ENCODE results near the gene LRIT1. TPM values are rescaled to one million over a fixed set of nuclear protein-coding genes. Genes with fewer than 3 reads are reported as not detected.
"Not testable (repeated sequence)": the region's sequence is repeated elsewhere in the genome, so short reads cannot be mapped to it uniquely, and the experiment has no call there.

The LRIT1 gene
- total and polyA plus RNA-seq, 3 donors from 2014 or later = 4.0 to 12.8 (median 6.6) TPM

DNA sequence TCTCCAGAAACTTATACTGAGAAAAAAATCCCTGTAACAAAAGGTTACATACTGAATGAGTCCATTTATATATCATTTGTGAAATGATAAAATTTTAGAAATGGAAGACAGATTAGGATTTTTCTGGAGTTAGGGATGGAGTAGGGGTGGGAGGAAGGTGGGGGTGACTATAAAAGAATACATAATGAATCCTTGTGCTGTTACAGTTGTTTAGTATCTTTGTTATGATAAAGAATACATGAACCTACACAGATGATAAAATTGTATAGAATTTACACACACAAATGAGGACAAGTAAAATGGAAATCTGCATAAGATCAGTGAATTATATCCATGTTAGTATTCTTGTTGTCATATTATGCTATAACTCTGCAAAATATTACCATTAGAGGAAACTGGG lies 45.3 kb upstream of the LRIT1 start:
- intact Hi-C loops (cut with DNase I; ENCODE audit: low total_unique reads) = no loop called here

GRCh38 chr10:84279876-84280475 lies 38.6 kb upstream of the LRIT1 start:
- intact Hi-C loops (cut with DNase I; ENCODE audit: low total_unique reads) = not testable (repeated sequence)

More for the DNA sequence above, 45.3 kb upstream of the LRIT1 start:
- Histone ChIP-seq H3K36me3 (ENCODE audit: low read depth, missing control alignments) (no peaks in the 10 kb centered on the region), H3K4me1 (no peaks in the 10 kb centered on the region), H3K27ac (no peak overlapping the region), H3K4me3 (no peak overlapping the region), H3K9me3 (no peaks in the 10 kb centered on the region), H3K27me3 (no peaks in the 10 kb centered on the region)
- DNase-seq = no peak
- TF ChIP-seq CTCF (IDR thresholded peaks at IDR 0.05) (no peak), POLR2A (IDR thresholded peaks at IDR 0.05) (no peak)

DNA sequence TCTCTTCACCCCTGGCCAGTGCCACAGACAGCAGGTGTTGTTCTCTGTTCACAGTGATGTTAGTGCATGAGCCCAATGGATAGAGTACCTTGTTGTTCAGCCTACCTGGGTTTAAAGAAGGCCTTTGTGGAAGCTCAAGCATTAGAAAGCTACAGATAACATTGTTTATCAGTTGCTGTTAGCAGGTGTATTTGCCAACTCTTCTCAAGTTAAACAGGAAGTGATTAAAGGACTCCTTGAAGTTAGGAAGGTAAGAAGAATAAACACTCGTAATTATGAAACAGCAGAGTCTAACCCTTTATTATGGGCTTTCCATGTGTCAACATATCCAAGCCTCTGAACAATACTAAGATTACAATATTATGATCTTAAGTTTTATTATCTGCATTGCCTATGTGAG lies 29.4 kb upstream of the LRIT1 start:
- Histone ChIP-seq H3K27ac (no peak overlapping the region), H3K9me3 (no peaks in the 10 kb centered on the region), H3K27me3 (no peaks in the 10 kb centered on the region), H3K4me1 (no peaks in the 10 kb centered on the region), H3K4me3 (no peak overlapping the region), H3K36me3 (ENCODE audit: low read depth, missing control alignments) (no peaks in the 10 kb centered on the region)
- intact Hi-C loops (cut with DNase I; ENCODE audit: low total_unique reads) = no loop called here
- 65 to 67% methylated on average over 1 of the region's 1 CpG for WGBS, 2 donors
- TF ChIP-seq CTCF (IDR thresholded peaks at IDR 0.05) (no peak), POLR2A (IDR thresholded peaks at IDR 0.05) (no peak)
- DNase-seq = no peak

More at GRCh38 chr10:84279876-84280475, 38.6 kb upstream of the LRIT1 start:
- H3K36me3 ChIP-seq (ENCODE audit: low read depth, missing control alignments); H3K4me3 ChIP-seq; DNase-seq; H3K27ac ChIP-seq; H3K9me3 ChIP-seq; H3K4me1 ChIP-seq; H3K27me3 ChIP-seq: not testable (repeated sequence)
- 79 to 88% methylated on average over 19 to 31 of the region's 31 CpGs for WGBS, 2 donors

GRCh38 chr10:84269773-84270172 lies 28.4 kb upstream of the LRIT1 start:
- Histone ChIP-seq H3K4me1 (no peaks in the 10 kb centered on the region), H3K36me3 (ENCODE audit: low read depth, missing control alignments) (no peaks in the 10 kb centered on the region), H3K27me3 (no peaks in the 10 kb centered on the region), H3K27ac (no peak overlapping the region), H3K4me3 (no peak overlapping the region), H3K9me3 (no peaks in the 10 kb centered on the region)
- intact Hi-C loops (cut with DNase I; ENCODE audit: low total_unique reads) = loop anchor here (5.0 kb wide), 2 partner anchors 37 to 268 kb away; no protein-coding TSS in a partner anchor
- TF ChIP-seq CTCF (IDR thresholded peaks at IDR 0.05) = no peak
- TF ChIP-seq POLR2A (IDR thresholded peaks at IDR 0.05) = no peak
- WGBS, 2 donors = 65 to 78% methylated on average over 2 of the region's 2 CpGs
- DNase-seq = no peak

- DNase-seq = no peak
- Histone ChIP-seq H3K27me3 (no peaks in the 10 kb centered on the region), H3K4me1 (no peaks in the 10 kb centered on the region), H3K27ac (no peak overlapping the region), H3K4me3 (no peak overlapping the region), H3K9me3 (no peaks in the 10 kb centered on the region), H3K36me3 (ENCODE audit: low read depth, missing control alignments) (no peaks in the 10 kb centered on the region)
- 85 to 88% methylated on average over 1 of the region's 1 CpG for WGBS, 2 donors
- no peak for TF ChIP-seq POLR2A (IDR thresholded peaks at IDR 0.05)
- TF ChIP-seq CTCF (IDR thresholded peaks at IDR 0.05) = no peak
- intact Hi-C loops (cut with DNase I; ENCODE audit: low total_unique reads) = loop anchor here (5.0 kb wide), 2 partner anchors 37 to 268 kb away; no protein-coding TSS in a partner anchor
These were observed 27.8 kb upstream of the LRIT1 start for GRCh38 chr10:84269162-84269561.
